Measurements from ENCODE around the gene PLA2R1. TPM values are rescaled to one million over a fixed set of nuclear protein-coding genes. Genes with fewer than 3 reads are reported as not detected.

The PLA2R1 gene
- polyA plus RNA-seq, 1 donor from 2014 or later, result 0.69 TPM

DNA sequence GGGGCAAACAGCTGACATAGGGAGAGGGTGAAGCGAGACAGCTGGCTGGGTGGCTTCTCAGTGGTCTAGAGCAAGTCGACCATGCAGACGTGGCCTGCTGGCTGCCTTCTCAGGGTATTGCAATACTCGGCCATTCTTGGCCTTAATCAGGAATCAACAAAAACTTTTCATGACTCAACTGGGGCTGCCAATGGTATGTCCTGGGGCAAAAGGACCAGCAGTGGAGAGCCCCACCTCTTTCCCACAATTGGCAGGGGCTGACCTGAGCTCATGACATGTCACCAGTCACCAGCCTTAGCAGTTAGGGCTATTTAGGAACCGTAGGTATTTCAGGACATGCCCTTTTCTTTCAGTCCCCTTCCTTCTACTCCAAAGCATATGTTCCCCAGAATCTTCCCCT is 19.1 kb downstream of the PLA2R1 start:
- no peaks in the 10 kb centered on the region for H3K9me2 ChIP-seq (ENCODE audit: insufficient read depth, low read length)
- no peaks in the 10 kb centered on the region for H4K20me1 ChIP-seq (ENCODE audit: insufficient read depth)
- H3K27ac ChIP-seq (ENCODE audit: low read length), result no peak overlapping the region
- no peaks in the 10 kb centered on the region for H3F3A ChIP-seq (ENCODE audit: insufficient read depth, low read length, poor library complexity, severe bottlenecking)
- H3K79me2 ChIP-seq (replicated peaks; ENCODE audit: insufficient read depth, low read length), result no peaks in the 10 kb centered on the region
- no peaks in the 10 kb centered on the region for H3K36me3 ChIP-seq (ENCODE audit: insufficient read depth, low read length)
- no peak overlapping the region for H3K9ac ChIP-seq (ENCODE audit: low read length)
- H2AFZ ChIP-seq (ENCODE audit: low read depth, low read length), result no peak overlapping the region
- no peak overlapping the region for H3K4me2 ChIP-seq (ENCODE audit: low read length)
- no peak overlapping the region for H3K4me3 ChIP-seq (ENCODE audit: low read length)
- no peak for TF ChIP-seq POLR2AphosphoS5 (IDR thresholded peaks at IDR 0.05)
- TF ChIP-seq, protein P1, sequence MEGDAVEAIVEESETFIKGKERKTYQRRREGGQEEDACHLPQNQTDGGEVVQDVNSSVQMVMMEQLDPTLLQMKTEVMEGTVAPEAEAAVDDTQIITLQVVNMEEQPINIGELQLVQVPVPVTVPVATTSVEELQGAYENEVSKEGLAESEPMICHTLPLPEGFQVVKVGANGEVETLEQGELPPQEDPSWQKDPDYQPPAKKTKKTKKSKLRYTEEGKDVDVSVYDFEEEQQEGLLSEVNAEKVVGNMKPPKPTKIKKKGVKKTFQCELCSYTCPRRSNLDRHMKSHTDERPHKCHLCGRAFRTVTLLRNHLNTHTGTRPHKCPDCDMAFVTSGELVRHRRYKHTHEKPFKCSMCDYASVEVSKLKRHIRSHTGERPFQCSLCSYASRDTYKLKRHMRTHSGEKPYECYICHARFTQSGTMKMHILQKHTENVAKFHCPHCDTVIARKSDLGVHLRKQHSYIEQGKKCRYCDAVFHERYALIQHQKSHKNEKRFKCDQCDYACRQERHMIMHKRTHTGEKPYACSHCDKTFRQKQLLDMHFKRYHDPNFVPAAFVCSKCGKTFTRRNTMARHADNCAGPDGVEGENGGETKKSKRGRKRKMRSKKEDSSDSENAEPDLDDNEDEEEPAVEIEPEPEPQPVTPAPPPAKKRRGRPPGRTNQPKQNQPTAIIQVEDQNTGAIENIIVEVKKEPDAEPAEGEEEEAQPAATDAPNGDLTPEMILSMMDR (IDR thresholded peaks at IDR 0.05; ENCODE audit: poor library complexity, severe bottlenecking), result no peak
- TF ChIP-seq TAF1 (IDR thresholded peaks at IDR 0.05; ENCODE audit: low read depth), result no peak
- TF ChIP-seq EP300 (conservative IDR thresholded peaks at IDR 0.05; ENCODE audit: poor library complexity, severe bottlenecking), result no peak
- TF ChIP-seq MXI1 (conservative IDR thresholded peaks at IDR 0.05; ENCODE audit: poor library complexity, severe bottlenecking), result no peak
- no peak for TF ChIP-seq SMC3 (conservative IDR thresholded peaks at IDR 0.05; ENCODE audit: poor library complexity)
- no peaks in the 10 kb centered on the region for H3K9me3 ChIP-seq (ENCODE audit: low read length)
- H3K27me3 ChIP-seq (ENCODE audit: insufficient read depth, low read depth, low read length), result no peaks in the 10 kb centered on the region

DNA sequence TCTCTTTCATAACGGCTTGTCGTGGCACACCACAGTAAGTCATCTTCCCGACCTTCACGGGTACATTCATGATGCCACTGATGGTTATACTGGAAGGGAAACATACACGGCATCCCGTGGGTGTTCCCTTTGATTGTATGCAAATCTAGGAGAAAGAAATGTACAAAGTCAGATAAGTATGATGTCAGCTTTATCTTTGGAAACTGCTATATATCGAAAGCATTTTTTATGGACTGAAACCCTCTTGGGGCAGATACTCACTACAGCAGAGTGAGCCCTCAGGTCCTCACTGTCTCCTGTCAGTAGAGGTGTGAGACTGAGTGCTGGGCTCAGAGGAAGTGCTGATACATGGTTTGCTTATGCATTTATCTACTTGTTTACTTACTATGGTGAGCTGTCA is 20.4 kb downstream of the PLA2R1 start:
- Histone ChIP-seq H3K36me3 (ENCODE audit: insufficient read depth, low read length) (no peaks in the 10 kb centered on the region), H3F3A (ENCODE audit: insufficient read depth, low read length, poor library complexity, severe bottlenecking) (no peaks in the 10 kb centered on the region), H3K9me2 (ENCODE audit: insufficient read depth, low read length) (no peaks in the 10 kb centered on the region), H3K4me3 (ENCODE audit: low read length) (no peak overlapping the region), H4K20me1 (ENCODE audit: insufficient read depth) (no peaks in the 10 kb centered on the region), H3K4me2 (ENCODE audit: low read length) (no peak overlapping the region), H3K9me3 (ENCODE audit: low read length) (no peaks in the 10 kb centered on the region), H3K27me3 (ENCODE audit: insufficient read depth, low read depth, low read length) (no peaks in the 10 kb centered on the region), H2AFZ (ENCODE audit: low read depth, low read length) (no peak overlapping the region), H3K27ac (ENCODE audit: low read length) (no peak overlapping the region), H3K79me2 (replicated peaks; ENCODE audit: insufficient read depth, low read length) (no peaks in the 10 kb centered on the region), H3K9ac (ENCODE audit: low read length) (no peak overlapping the region)
- TF ChIP-seq POLR2AphosphoS5 (IDR thresholded peaks at IDR 0.05), result no peak
- no peak for TF ChIP-seq MXI1 (conservative IDR thresholded peaks at IDR 0.05; ENCODE audit: poor library complexity, severe bottlenecking)
- no peak for TF ChIP-seq EP300 (conservative IDR thresholded peaks at IDR 0.05; ENCODE audit: poor library complexity, severe bottlenecking)
- TF ChIP-seq RAD21 (conservative IDR thresholded peaks at IDR 0.05), result no peak
- TF ChIP-seq TAF1 (IDR thresholded peaks at IDR 0.05; ENCODE audit: low read depth), result no peak
- TF ChIP-seq EZH2 (IDR thresholded peaks at IDR 0.05; ENCODE audit: borderline replicate concordance, insufficient read depth, low read length, poor library complexity, severe bottlenecking), result no peak
- TF ChIP-seq, protein P1 (IDR thresholded peaks at IDR 0.05; ENCODE audit: poor library complexity, severe bottlenecking), result no peak
- TF ChIP-seq SMC3 (conservative IDR thresholded peaks at IDR 0.05; ENCODE audit: poor library complexity), result no peak
- TF ChIP-seq, protein P2, sequence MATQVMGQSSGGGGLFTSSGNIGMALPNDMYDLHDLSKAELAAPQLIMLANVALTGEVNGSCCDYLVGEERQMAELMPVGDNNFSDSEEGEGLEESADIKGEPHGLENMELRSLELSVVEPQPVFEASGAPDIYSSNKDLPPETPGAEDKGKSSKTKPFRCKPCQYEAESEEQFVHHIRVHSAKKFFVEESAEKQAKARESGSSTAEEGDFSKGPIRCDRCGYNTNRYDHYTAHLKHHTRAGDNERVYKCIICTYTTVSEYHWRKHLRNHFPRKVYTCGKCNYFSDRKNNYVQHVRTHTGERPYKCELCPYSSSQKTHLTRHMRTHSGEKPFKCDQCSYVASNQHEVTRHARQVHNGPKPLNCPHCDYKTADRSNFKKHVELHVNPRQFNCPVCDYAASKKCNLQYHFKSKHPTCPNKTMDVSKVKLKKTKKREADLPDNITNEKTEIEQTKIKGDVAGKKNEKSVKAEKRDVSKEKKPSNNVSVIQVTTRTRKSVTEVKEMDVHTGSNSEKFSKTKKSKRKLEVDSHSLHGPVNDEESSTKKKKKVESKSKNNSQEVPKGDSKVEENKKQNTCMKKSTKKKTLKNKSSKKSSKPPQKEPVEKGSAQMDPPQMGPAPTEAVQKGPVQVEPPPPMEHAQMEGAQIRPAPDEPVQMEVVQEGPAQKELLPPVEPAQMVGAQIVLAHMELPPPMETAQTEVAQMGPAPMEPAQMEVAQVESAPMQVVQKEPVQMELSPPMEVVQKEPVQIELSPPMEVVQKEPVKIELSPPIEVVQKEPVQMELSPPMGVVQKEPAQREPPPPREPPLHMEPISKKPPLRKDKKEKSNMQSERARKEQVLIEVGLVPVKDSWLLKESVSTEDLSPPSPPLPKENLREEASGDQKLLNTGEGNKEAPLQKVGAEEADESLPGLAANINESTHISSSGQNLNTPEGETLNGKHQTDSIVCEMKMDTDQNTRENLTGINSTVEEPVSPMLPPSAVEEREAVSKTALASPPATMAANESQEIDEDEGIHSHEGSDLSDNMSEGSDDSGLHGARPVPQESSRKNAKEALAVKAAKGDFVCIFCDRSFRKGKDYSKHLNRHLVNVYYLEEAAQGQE (IDR thresholded peaks at IDR 0.05; ENCODE audit: borderline replicate concordance), result no peak

Data from neural cell (in vitro differentiated cells).